DOHH2 (cell line): ENCODE data around the gene CCNB1IP1.
"Not testable (repeated sequence)": the region's sequence is repeated elsewhere in the genome, so short reads cannot be mapped to it uniquely, and the experiment has no call there.

Source experiments
- H3F3A ChIP-seq: fragments of 200-600 bp; sonication (generic), shearing (Covaris generic); 2 replicates; pipeline ENCODE4 v1.6.0; 2016; ENCODE audit warnings: antibody characterized with exemption, mild to moderate bottlenecking; ENCODE audit not compliant: control insufficient read depth, insufficient read depth
- H3K27ac ChIP-seq: fragments of 200-600 bp; sonication (generic); 2 replicates; pipeline ENCODE4 v1.5.1; 2014; ENCODE audit warnings: low read depth, mild to moderate bottlenecking, low read length, moderate library complexity
- H3K27me3 ChIP-seq: fragments of 200-600 bp; sonication (generic); 2 replicates; pipeline ENCODE4 v1.6.1; 2014; ENCODE audit warnings: mild to moderate bottlenecking, low read length, mixed read lengths; ENCODE audit not compliant: control insufficient read depth
- H3K36me3 ChIP-seq: fragments of 200-600 bp; sonication (generic); 2 replicates; pipeline ENCODE4 v1.6.1; 2014; ENCODE audit warnings: mild to moderate bottlenecking, low read length, moderate library complexity, mixed read lengths; ENCODE audit not compliant: control insufficient read depth
- H3K4me1 ChIP-seq: fragments of 200-600 bp; sonication (generic); 2 replicates; pipeline ENCODE4 v1.6.1; 2014; ENCODE audit warnings: mild to moderate bottlenecking, low read length, mixed read lengths; ENCODE audit not compliant: control insufficient read depth
- H3K4me2 ChIP-seq: fragments of 200-600 bp; sonication (generic); 2 replicates; pipeline ENCODE4 v1.6.0; 2014; ENCODE audit warnings: mild to moderate bottlenecking, low read length, moderate library complexity
- H3K4me3 ChIP-seq: fragments of 200-600 bp; sonication (generic); 2 replicates; pipeline ENCODE4 v1.5.1; 2014; ENCODE audit warnings: mild to moderate bottlenecking, low read length, mixed read lengths
- H3K79me2 ChIP-seq: fragments of 200-600 bp; sonication (generic); 2 replicates; pipeline ENCODE4 v1.6.1; 2014; ENCODE audit warnings: mild to moderate bottlenecking, low read length, mixed read lengths; ENCODE audit not compliant: control insufficient read depth
- H3K9me2 ChIP-seq: fragments of 200-600 bp; sonication (generic); replicated peaks from 2 replicates; pipeline ENCODE4 v1.6.1; 2014; ENCODE audit warnings: mild to moderate bottlenecking, low read length, mixed read lengths; ENCODE audit not compliant: control insufficient read depth
- H3K9me3 ChIP-seq: fragments of 200-600 bp; sonication (generic); 2 replicates; pipeline ENCODE4 v1.6.1; 2014; ENCODE audit warnings: antibody characterized with exemption, low read length, mixed read lengths; ENCODE audit not compliant: control insufficient read depth, insufficient read depth
- H4K20me1 ChIP-seq: fragments of 200-600 bp; sonication (generic); 2 replicates; pipeline ENCODE4 v1.6.0; 2014; ENCODE audit warnings: low read depth, mild to moderate bottlenecking, antibody characterized with exemption, low read length, moderate library complexity; ENCODE audit not compliant: control insufficient read depth, insufficient read depth
- EZH2phosphoT487 ChIP-seq: fragments of 200-600 bp; sonication (generic); IDR thresholded peaks from 2 replicates; pipeline ENCODE4 v1.6.1; 2017; ENCODE audit warnings: borderline replicate concordance, mild to moderate bottlenecking, antibody characterized with exemption, low read length, moderate library complexity, mixed read lengths
- TF ChIP-seq, protein P1 (sequence below): fragments of 200-600 bp; sonication (generic); IDR thresholded peaks from one replicate; pipeline ENCODE4 v1.5.1; 2014; ENCODE audit warnings: antibody characterized with exemption, mild to moderate bottlenecking, low read depth, low read length; ENCODE audit not compliant: poor library complexity, severe bottlenecking

Gene CCNB1IP1

DNA sequence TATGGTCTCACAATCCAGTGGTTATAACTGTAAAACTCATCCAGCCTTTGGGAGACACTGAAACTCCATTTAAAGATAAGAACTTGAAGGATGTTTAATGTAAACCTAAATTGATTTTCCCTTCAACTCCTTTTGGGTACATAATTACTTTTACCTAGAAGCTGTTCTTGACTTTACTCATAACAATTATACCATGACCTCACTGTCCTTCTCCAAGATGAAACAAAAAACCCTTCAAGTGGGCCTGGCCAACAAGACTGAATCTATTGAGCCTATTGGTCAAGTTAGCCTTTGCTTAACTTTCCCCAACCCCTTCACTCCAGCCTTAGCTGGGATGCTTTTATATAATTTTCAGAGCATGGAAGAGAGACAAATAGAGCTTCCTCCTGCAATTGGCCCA, 32.8 kb upstream of the CCNB1IP1 start:
- H4K20me1 ChIP-seq = no peaks in the 10 kb centered on the region
- H3K27me3 ChIP-seq = no peaks in the 10 kb centered on the region
- TF ChIP-seq, protein P1, sequence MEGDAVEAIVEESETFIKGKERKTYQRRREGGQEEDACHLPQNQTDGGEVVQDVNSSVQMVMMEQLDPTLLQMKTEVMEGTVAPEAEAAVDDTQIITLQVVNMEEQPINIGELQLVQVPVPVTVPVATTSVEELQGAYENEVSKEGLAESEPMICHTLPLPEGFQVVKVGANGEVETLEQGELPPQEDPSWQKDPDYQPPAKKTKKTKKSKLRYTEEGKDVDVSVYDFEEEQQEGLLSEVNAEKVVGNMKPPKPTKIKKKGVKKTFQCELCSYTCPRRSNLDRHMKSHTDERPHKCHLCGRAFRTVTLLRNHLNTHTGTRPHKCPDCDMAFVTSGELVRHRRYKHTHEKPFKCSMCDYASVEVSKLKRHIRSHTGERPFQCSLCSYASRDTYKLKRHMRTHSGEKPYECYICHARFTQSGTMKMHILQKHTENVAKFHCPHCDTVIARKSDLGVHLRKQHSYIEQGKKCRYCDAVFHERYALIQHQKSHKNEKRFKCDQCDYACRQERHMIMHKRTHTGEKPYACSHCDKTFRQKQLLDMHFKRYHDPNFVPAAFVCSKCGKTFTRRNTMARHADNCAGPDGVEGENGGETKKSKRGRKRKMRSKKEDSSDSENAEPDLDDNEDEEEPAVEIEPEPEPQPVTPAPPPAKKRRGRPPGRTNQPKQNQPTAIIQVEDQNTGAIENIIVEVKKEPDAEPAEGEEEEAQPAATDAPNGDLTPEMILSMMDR = no peak
- no peak for TF ChIP-seq EZH2phosphoT487
- H3K79me2 ChIP-seq = no peaks in the 10 kb centered on the region
- H3K4me1 ChIP-seq = no peaks in the 10 kb centered on the region
- no peak overlapping the region for H3K4me3 ChIP-seq
- H3K9me2 ChIP-seq = no peaks in the 10 kb centered on the region
- H3K9me3 ChIP-seq = no peaks in the 10 kb centered on the region
- no peak overlapping the region for H3K4me2 ChIP-seq
- peaks cover 35% of the 10 kb centered on the region for H3K36me3 ChIP-seq
- H3K27ac ChIP-seq = no peak overlapping the region
- peaks cover 2% of the 10 kb centered on the region; the same call in 1 of the 2 replicates for H3F3A ChIP-seq

DNA sequence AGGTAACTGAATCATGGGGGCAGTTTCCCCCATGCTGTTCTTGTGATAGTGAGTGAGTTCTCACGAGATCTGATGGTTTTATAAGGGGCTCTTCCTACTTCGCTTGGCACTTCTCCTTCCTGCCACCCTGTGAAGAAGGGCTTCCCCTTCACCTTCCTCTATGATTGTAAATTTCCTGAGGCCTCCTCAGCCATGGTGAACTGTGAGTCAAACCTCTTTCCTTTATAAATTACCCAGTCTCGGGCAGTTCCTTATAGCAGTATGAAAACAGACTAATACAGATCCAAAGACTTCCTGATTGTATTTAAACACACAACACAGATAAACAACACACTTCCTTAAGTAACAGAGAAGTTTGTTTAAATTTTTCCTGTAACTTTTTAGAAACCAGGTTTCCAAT, 25.4 kb upstream of the CCNB1IP1 start:
- not testable (repeated sequence) for H3F3A ChIP-seq, H4K20me1 ChIP-seq, H3K4me2 ChIP-seq, H3K27ac ChIP-seq, H3K9me3 ChIP-seq, H3K9me2 ChIP-seq, H3K4me1 ChIP-seq, H3K27me3 ChIP-seq, H3K79me2 ChIP-seq, H3K4me3 ChIP-seq
- peaks cover 66% of the 10 kb centered on the region for H3K36me3 ChIP-seq

DNA sequence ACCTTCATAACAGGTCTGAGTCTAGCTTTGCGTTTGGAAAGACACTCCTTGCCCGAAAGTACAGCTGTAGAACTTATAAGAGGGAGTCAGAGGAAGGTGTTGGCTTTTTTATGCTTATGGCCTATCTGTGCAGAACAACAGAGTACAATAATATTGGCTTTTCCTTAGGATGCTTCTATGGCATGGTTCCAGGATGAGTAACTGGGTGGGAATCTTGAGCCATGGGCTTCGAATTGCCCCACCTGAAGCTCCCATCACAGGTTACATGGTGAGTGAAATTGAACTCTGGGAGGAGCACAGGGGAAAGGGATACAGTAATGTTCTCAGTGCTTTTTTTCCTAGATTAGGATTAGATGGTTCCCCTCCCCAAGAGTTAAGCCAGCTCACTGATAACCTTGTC, 23.3 kb upstream of the CCNB1IP1 start:
- no peak overlapping the region for H3K27ac ChIP-seq
- no peaks in the 10 kb centered on the region for H3K27me3 ChIP-seq
- no peak overlapping the region for H3K4me3 ChIP-seq
- no peak overlapping the region for H3K4me2 ChIP-seq
- H3K4me1 ChIP-seq = no peaks in the 10 kb centered on the region
- no peak for TF ChIP-seq EZH2phosphoT487
- TF ChIP-seq, protein P1 = no peak
- H3K9me3 ChIP-seq = no peaks in the 10 kb centered on the region
- H3K79me2 ChIP-seq = no peaks in the 10 kb centered on the region
- H3F3A ChIP-seq = peaks cover 8% of the 10 kb centered on the region; the same call in 1 of the 2 replicates
- H3K36me3 ChIP-seq = peaks cover 83% of the 10 kb centered on the region
- no peaks in the 10 kb centered on the region for H3K9me2 ChIP-seq
- no peaks in the 10 kb centered on the region for H4K20me1 ChIP-seq

DNA sequence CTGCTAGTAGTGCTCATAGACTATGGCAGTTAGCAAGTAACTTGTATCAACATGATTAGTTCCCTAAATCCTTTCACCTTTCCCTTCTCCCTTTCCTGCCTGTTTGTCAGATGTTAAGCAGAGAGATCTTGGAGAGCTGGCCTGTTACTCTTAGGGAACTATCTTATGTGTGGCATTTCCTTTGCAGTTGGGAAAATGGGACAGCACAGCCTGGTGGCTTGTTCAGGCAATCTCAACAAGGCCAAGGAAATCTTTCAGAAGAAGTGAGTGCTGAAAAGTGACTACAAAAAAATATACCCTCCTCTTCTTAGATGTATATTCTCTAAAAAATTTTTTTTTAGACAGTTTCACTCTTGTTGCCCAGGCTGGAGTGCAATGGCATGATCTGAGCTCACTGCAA, 17.8 kb upstream of the CCNB1IP1 start:
- H3K9me3 ChIP-seq = no peaks in the 10 kb centered on the region
- no peak overlapping the region for H3K4me2 ChIP-seq
- no peaks in the 10 kb centered on the region for H3K4me1 ChIP-seq
- H3K36me3 ChIP-seq = peaks cover 89% of the 10 kb centered on the region
- no peaks in the 10 kb centered on the region for H3K9me2 ChIP-seq
- no peaks in the 10 kb centered on the region for H4K20me1 ChIP-seq
- no peak overlapping the region for H3K4me3 ChIP-seq
- H3K79me2 ChIP-seq = peaks cover 1% of the 10 kb centered on the region; the same call in 1 of the 2 replicates
- H3K27ac ChIP-seq = no peak overlapping the region
- TF ChIP-seq EZH2phosphoT487 = no peak
- TF ChIP-seq, protein P1 = no peak
- H3F3A ChIP-seq = no peaks in the 10 kb centered on the region
- no peaks in the 10 kb centered on the region for H3K27me3 ChIP-seq
